Heart right ventricle (tissue), 16 donors: Measurements from ENCODE around the gene PCDHGC4. TPM values are rescaled to one million over a fixed set of nuclear protein-coding genes. Genes with fewer than 3 reads are reported as not detected.
A peak's percentile ranks its signal among the peaks of the same experiment; 100 is the strongest.

Source experiments
- ATAC-seq, 8 donors: fragments of 200-7000 bp; cut with Tn5 transposase; one replicate each; pipeline ENCODE4 v1.9.1; 2020; ENCODE audit warnings: mild to moderate bottlenecking in 8 of 8, moderate library complexity in 8 of 8, moderate number of reproducible peaks in 1 of 8
- DNase-seq, 2 donors: peaks; one replicate each; pipeline ENCODE4 v3.0.0-alpha.2; 2020
- H3K27ac ChIP-seq, 10 donors: fragments of 200-600 bp; sonication (generic) in 2 of 10; one replicate each; pipeline versions ENCODE4 v1.5.0 to v1.8.0; 2020 to 2022; ENCODE audit warnings: mild to moderate bottlenecking in 3 of 10
- H3K27me3 ChIP-seq, 7 donors: fragments of 200-600 bp; one replicate each; pipeline ENCODE4 v1.8.0; 2021 to 2022; ENCODE audit warnings: mild to moderate bottlenecking in 2 of 7
- H3K36me3 ChIP-seq, 9 donors: fragments of 200-600 bp; sonication (generic) in 1 of 9; one replicate each; pipeline versions ENCODE4 v1.5.0 to v1.8.0; 2020 to 2022; ENCODE audit warnings: mild to moderate bottlenecking in 2 of 9
- H3K4me1 ChIP-seq, 9 donors: fragments of 200-600 bp; sonication (generic) in 1 of 9; one replicate each; pipeline versions ENCODE4 v1.5.0 to v1.8.0; 2020 to 2022; ENCODE audit warnings: mild to moderate bottlenecking in 4 of 9
- H3K4me3 ChIP-seq, 10 donors: fragments of 200-600 bp; sonication (generic) in 2 of 10; one replicate each; pipeline versions ENCODE4 v1.5.0 to v1.8.0; 2020 to 2022; ENCODE audit warnings: mild to moderate bottlenecking in 7 of 10, moderate library complexity in 2 of 10
- H3K9me3 ChIP-seq, 11 donors: fragments of 200-600 bp in 10 of 11; sonication (generic) in 2 of 11; one replicate each; pipeline versions ENCODE4 v1.5.0 to v1.8.0; 2013 to 2022; ENCODE audit warnings: mild to moderate bottlenecking in 2 of 11, control low read depth in 1 of 11, moderate library complexity in 1 of 11
- WGBS, 2 donors: extraction: QIAGEN DNeasy Blood & Tissue Kit; methylation state at CpG; one replicate each; pipeline ENCODE4 v1.1.7; 2013; ENCODE audit warnings: inconsistent platforms in 1 of 2; 5-methylcytosine and 5-hydroxymethylcytosine counted together
- intact Hi-C, 10 donors: fragments of 100-400 bp; cut with DNase I; formaldehyde crosslinking; loops; one replicate each; pipeline versions ENCODE4 v1.11.1 to v1.14.2; 2022
- polyA plus RNA-seq, 2 donors: library from polyadenylated mRNA; stranded (reverse); fragments of 200-250 nt; gene quantifications; one replicate each; pipeline ENCODE4 v1.2.3, GENCODE V29; 2013
- total RNA-seq, 10 donors: library from RNA; stranded (reverse); fragmentation: NEBNext Ultra II Directional in 3 of 10; extraction: Animal tissue kit (Norgen Biotek cat#: 25700) in 3 of 10; gene quantifications; one replicate each; pipeline versions ENCODE4 v1.2.1 to v1.2.4, GENCODE V29; 2021 to 2023
- TF ChIP-seq, protein P1 (sequence below), 9 donors: fragments of 200-600 bp; sonication (generic) in 2 of 9; IDR thresholded peaks; one replicate each; pipeline versions ENCODE4 v1.5.0 to v1.8.0; 2021 to 2022; ENCODE audit warnings: antibody characterized with exemption in 9 of 9, mild to moderate bottlenecking in 5 of 9, moderate library complexity in 1 of 9
- donor health status: Arrhythmogenic right ventricular cardiomyopathy.
- donor health status: ischemic (EF 13 %, LVEDD 7.1; RV severe dilation, severe dysfunction).
- donor health status: healthy with polysubstance abuse.
- donor health status: DM: no; HTN: yes; CAD: no.
- donor health status: DM: no; HTN: no; CAD: no.
- donor health status: ischemic (EF 25% LVEDD 6.9; RV normal size, moderate dysfunction).
- donor health status: ischemic (EF 25% LVEDD 5.7; RV mildly dilated, moderate dysfunction).
- donor health status: healthy.
- donor health status: DM: yes; HTN: yes; CAD: no.
- donor health status: Ischemic cardiomyopathy.
- donor health status: ischemic (EF 35%, LVEDD 5.7; RV mildly dilated, moderate dysfunction).
- donor health status: nonischemic (EF 11% LVEDD 7.7; RV severe dilation, severe dysfunction).
- donor health status: DM: yes; HTN: yes; CAD: no.
- donor health status: PGD.
- donor health status: ischemic (EF 29% LVEDD 5.4; RV normal size, mild dysfunction).
- donor health status: nonischemic (EF 23%, LVEDD 6.1; RV moderate dilation, normal function).

The PCDHGC4 gene
- total and polyA plus RNA-seq, 12 donors = 0.12 to 5.0 (median 3.1) TPM

DNA sequence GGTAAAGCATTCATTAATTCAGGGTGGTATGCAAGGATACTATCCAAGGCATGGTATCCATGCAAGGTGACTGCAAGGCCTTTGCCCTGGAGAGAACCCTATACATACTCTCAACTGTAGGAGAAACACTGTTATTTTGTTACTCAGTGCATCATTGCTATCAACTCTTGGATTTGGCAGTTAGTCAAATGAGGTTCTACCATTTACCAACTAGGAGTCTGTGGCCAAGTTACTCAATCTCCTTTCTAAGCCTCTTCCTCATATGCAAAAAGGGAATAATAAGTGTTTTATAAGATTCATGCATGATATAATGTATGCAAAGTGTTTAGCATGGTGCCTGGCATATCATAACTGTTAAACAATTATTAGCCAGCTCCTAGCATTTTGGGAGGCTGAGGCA lies 5.1 kb upstream of the PCDHGC4 start:
- intact Hi-C loops = loop anchor here in 6 of 10 donors (5.0 kb wide), 3 partner anchors 33 to 43 kb away; no protein-coding TSS in a partner anchor
- no peak for ATAC-seq
- no peaks in the 10 kb centered on the region for H3K9me3 ChIP-seq
- TF ChIP-seq, protein P1, sequence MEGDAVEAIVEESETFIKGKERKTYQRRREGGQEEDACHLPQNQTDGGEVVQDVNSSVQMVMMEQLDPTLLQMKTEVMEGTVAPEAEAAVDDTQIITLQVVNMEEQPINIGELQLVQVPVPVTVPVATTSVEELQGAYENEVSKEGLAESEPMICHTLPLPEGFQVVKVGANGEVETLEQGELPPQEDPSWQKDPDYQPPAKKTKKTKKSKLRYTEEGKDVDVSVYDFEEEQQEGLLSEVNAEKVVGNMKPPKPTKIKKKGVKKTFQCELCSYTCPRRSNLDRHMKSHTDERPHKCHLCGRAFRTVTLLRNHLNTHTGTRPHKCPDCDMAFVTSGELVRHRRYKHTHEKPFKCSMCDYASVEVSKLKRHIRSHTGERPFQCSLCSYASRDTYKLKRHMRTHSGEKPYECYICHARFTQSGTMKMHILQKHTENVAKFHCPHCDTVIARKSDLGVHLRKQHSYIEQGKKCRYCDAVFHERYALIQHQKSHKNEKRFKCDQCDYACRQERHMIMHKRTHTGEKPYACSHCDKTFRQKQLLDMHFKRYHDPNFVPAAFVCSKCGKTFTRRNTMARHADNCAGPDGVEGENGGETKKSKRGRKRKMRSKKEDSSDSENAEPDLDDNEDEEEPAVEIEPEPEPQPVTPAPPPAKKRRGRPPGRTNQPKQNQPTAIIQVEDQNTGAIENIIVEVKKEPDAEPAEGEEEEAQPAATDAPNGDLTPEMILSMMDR (IDR thresholded peaks at IDR 0.05) = no peak
- H3K27ac ChIP-seq = no peak overlapping the region
- H3K36me3 ChIP-seq = peaks cover 0 to 14% (median 0%) of the 10 kb centered on the region in 9 donors
- peak overlapping the region in 6 of 10 donors; percentile 9 to 80 (median 66) for H3K4me3 ChIP-seq
- DNase-seq = no peak
- H3K27me3 ChIP-seq = peaks cover 0 to 63% (median 0%) of the 10 kb centered on the region in 7 donors
- peaks cover 7 to 92% (median 69%) of the 10 kb centered on the region in 9 donors for H3K4me1 ChIP-seq

GRCh38 chr5:141483902-141484301 lies 928 bp upstream of the PCDHGC4 start:
- H3K4me1 ChIP-seq = peaks cover 7 to 97% (median 52%) of the 10 kb centered on the region in 9 donors
- 59 to 67% methylated on average over 3 of the region's 3 CpGs for WGBS, 2 donors
- no peak for ATAC-seq

DNA sequence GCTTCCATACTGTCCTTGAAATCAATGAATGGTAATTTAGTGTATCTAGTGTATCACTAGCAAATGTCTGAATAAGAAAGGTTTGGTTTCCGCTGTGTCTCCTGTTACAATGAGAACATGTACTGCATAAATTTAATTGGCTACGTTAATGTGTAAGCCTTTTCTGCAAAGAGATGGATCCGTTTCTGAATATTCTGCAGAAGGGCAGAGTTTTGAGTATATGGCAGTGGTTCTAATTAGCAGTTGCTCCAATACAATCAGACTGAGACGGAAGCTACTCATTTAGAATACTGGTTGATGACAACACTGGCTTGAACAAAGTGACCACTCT lies 555 bp upstream of the PCDHGC4 start:
- Histone ChIP-seq H3K27ac (peak overlapping the region in 1 of 10 donors; percentile 31), H3K27me3 (peaks cover 0 to 35% (median 0%) of the 10 kb centered on the region in 7 donors), H3K9me3 (no peaks in the 10 kb centered on the region), H3K4me3 (peak overlapping the region in 9 of 10 donors; percentile 18 to 48 (median 45)), H3K36me3 (peaks cover 0 to 28% (median 5%) of the 10 kb centered on the region in 9 donors), H3K4me1 (peaks cover 5 to 96% (median 49%) of the 10 kb centered on the region in 9 donors)
- intact Hi-C loops = no loop called here
- no peak for ATAC-seq
- TF ChIP-seq, protein P1 (IDR thresholded peaks at IDR 0.05) = no peak
- 27 to 28% methylated on average over 4 of the region's 4 CpGs for WGBS, 2 donors
- DNase-seq = no peak

More at GRCh38 chr5:141483902-141484301, 928 bp upstream of the PCDHGC4 start:
- Histone ChIP-seq H3K27me3 (peaks cover 0 to 38% (median 0%) of the 10 kb centered on the region in 7 donors), H3K27ac (peak overlapping the region in 1 of 10 donors; percentile 31), H3K4me3 (peak overlapping the region in 2 of 10 donors; percentile 48), H3K36me3 (peaks cover 0 to 26% (median 5%) of the 10 kb centered on the region in 9 donors), H3K9me3 (no peaks in the 10 kb centered on the region)
- no peak for DNase-seq
- intact Hi-C loops = no loop called here
- TF ChIP-seq, protein P1 (IDR thresholded peaks at IDR 0.05) = no peak

GRCh38 chr5:141485321-141486055 lies 658 bp downstream of the PCDHGC4 start:
- intact Hi-C loops = no loop called here
- TF ChIP-seq, protein P1 (IDR thresholded peaks at IDR 0.05) = no peak
- Histone ChIP-seq H3K4me3 (peak overlapping the region in 9 of 10 donors; percentile 18 to 48 (median 45)), H3K4me1 (peaks cover 0 to 90% (median 40%) of the 10 kb centered on the region in 9 donors), H3K9me3 (no peaks in the 10 kb centered on the region), H3K27ac (peak overlapping the region in 2 of 10 donors; percentile 4 to 31), H3K27me3 (peaks cover 0 to 45% (median 0%) of the 10 kb centered on the region in 7 donors), H3K36me3 (peaks cover 0 to 40% (median 11%) of the 10 kb centered on the region in 9 donors)
- no peak for DNase-seq
- ATAC-seq = peak in 3 of 8 donors; percentile 12 to 20 (median 17)
- WGBS, 2 donors = 51% methylated on average over 38 of the region's 38 CpGs
